Measurements from ENCODE around the gene RHOT1. TPM values are rescaled to one million over a fixed set of nuclear protein-coding genes. Genes with fewer than 3 reads are reported as not detected.

Gene RHOT1
- total RNA-seq, 1 experiment from 2014 or later: 22.3 TPM

DNA sequence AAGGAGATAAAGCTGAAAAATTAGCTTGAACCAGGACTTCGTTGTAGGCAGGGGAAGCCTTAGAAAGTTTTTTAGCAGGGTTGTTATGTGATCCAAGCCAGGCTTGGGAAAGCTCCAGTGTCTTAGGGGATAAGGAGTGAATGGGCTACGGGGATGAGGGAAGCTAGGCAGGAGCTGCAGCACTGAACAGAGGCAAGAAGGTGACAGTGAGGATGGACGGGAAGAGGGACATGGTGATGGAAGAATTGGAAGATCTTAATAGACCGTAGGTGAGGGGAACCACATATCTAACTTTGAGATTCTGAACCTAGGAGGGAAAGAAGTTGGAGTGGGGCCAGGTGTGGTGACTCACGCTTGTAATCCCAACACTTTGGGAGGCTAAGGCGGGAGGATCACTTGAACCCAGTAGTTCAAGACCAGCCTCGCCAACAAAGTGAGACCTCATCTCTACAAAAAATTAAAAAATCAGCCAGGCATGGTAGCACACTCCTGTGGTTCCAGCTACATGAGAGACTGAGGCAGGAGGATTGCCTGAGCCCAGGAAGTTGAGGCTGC is 126.5 kb downstream of the RHOT1 start:
- H3K36me3 ChIP-seq (ENCODE audit: low read depth, low read length): no peaks in the 10 kb centered on the region
- no peak overlapping the region for H3K27ac ChIP-seq (ENCODE audit: low read length)
- no peak overlapping the region for H3K4me3 ChIP-seq (ENCODE audit: low read length)
- ChIA-PET CTCF (no interaction called here), POLR2A (ENCODE audit: unreplicated experiment) (no interaction called here)
- H2AFZ ChIP-seq (ENCODE audit: low read length): no peak overlapping the region
- no TSS peak for BruUV-seq (replicated peaks)
- intact Hi-C loops (cut with micrococcal nuclease): no loop called here
- TF ChIP-seq EZH2phosphoT487 (IDR thresholded peaks at IDR 0.05; ENCODE audit: borderline replicate concordance, low read length) (no peak), EZH2 (IDR thresholded peaks at IDR 0.05; ENCODE audit: low read length, unreplicated experiment) (no peak)
- TF ChIP-seq, protein P1, sequence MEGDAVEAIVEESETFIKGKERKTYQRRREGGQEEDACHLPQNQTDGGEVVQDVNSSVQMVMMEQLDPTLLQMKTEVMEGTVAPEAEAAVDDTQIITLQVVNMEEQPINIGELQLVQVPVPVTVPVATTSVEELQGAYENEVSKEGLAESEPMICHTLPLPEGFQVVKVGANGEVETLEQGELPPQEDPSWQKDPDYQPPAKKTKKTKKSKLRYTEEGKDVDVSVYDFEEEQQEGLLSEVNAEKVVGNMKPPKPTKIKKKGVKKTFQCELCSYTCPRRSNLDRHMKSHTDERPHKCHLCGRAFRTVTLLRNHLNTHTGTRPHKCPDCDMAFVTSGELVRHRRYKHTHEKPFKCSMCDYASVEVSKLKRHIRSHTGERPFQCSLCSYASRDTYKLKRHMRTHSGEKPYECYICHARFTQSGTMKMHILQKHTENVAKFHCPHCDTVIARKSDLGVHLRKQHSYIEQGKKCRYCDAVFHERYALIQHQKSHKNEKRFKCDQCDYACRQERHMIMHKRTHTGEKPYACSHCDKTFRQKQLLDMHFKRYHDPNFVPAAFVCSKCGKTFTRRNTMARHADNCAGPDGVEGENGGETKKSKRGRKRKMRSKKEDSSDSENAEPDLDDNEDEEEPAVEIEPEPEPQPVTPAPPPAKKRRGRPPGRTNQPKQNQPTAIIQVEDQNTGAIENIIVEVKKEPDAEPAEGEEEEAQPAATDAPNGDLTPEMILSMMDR (conservative IDR thresholded peaks at IDR 0.05; ENCODE audit: low read depth, low read length): no peak
- no peak for ATAC-seq
- H3F3A ChIP-seq (ENCODE audit: low read length, unreplicated experiment): no peaks in the 10 kb centered on the region
- H3K4me1 ChIP-seq (ENCODE audit: insufficient read depth, low read length): no peaks in the 10 kb centered on the region
- DNase-seq: no peak
- no peaks in the 10 kb centered on the region for H3K79me2 ChIP-seq (ENCODE audit: low read length)
- H4K20me1 ChIP-seq (ENCODE audit: low read length): no peaks in the 10 kb centered on the region
- no peak overlapping the region for H3K9ac ChIP-seq (ENCODE audit: low read length)
- H3K27me3 ChIP-seq (ENCODE audit: low read length): peaks cover 44% of the 10 kb centered on the region
- H3K9me2 ChIP-seq (replicated peaks; ENCODE audit: low read length): no peaks in the 10 kb centered on the region
- H3K9me3 ChIP-seq (ENCODE audit: low read length): no peaks in the 10 kb centered on the region
- no peak overlapping the region for H3K4me2 ChIP-seq (ENCODE audit: low read length)

DNA sequence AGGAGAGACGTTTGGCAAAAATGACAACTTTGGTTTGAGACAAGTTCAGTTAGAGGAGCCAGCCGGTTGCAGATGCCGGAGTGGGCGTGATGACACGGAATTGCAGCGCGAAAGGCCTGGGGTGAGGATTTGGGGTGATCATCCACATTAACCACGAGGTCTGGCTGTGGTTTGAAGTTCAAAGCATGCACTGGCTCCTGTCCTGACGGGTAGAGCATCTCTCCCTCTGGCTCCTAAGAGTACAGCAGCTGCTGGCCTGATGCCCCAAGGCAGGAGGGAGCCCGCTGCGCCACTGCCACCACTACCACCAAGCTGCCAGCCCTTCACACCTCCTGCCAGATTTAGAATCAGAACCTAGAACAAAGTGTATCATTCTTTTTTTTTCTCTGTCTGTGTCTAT is 127.1 kb downstream of the RHOT1 start:
- no peak overlapping the region for H3K4me3 ChIP-seq (ENCODE audit: low read length)
- H3K27me3 ChIP-seq (ENCODE audit: low read length): peaks cover 38% of the 10 kb centered on the region
- no peaks in the 10 kb centered on the region for H3K9me3 ChIP-seq (ENCODE audit: low read length)
- H3K4me2 ChIP-seq (ENCODE audit: low read length): no peak overlapping the region
- no peaks in the 10 kb centered on the region for H3K36me3 ChIP-seq (ENCODE audit: low read depth, low read length)
- H3F3A ChIP-seq (ENCODE audit: low read length, unreplicated experiment): no peaks in the 10 kb centered on the region
- H3K9ac ChIP-seq (ENCODE audit: low read length): no peak overlapping the region
- no peaks in the 10 kb centered on the region for H3K79me2 ChIP-seq (ENCODE audit: low read length)
- no peaks in the 10 kb centered on the region for H3K9me2 ChIP-seq (replicated peaks; ENCODE audit: low read length)
- H2AFZ ChIP-seq (ENCODE audit: low read length): no peak overlapping the region
- ChIA-PET CTCF (no interaction called here), POLR2A (ENCODE audit: unreplicated experiment) (no interaction called here)
- TF ChIP-seq, protein P1 (conservative IDR thresholded peaks at IDR 0.05; ENCODE audit: low read depth, low read length): no peak
- TF ChIP-seq EZH2phosphoT487 (IDR thresholded peaks at IDR 0.05; ENCODE audit: borderline replicate concordance, low read length) (no peak), EZH2 (IDR thresholded peaks at IDR 0.05; ENCODE audit: low read length, unreplicated experiment) (no peak)
- intact Hi-C loops (cut with micrococcal nuclease): no loop called here
- H3K4me1 ChIP-seq (ENCODE audit: insufficient read depth, low read length): no peaks in the 10 kb centered on the region
- H4K20me1 ChIP-seq (ENCODE audit: low read length): no peaks in the 10 kb centered on the region
- BruUV-seq (replicated peaks): no TSS peak
- ATAC-seq (no peak), DNase-seq (no peak)
- H3K27ac ChIP-seq (ENCODE audit: low read length): no peak overlapping the region

DNA sequence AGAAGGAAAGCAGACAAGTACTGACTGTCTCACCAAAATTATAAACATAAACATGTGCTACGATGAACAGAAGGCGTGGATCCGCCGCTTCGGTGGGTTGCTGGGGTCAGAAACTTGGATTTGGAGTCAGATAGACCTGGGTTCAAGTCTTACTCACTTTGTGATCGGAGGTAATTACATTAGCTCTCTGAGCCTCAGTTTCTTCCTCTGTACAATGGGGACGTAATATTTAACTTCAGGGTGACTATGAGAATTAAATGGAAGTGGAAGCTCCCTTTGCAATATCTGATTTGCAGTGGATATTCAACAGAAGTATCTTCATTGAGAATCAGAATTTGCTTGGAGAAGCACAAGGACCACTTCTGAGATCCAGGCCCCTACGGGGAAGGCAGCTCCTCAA is 129.5 kb downstream of the RHOT1 start:
- Histone ChIP-seq H3K4me1 (ENCODE audit: insufficient read depth, low read length) (peaks cover 6% of the 10 kb centered on the region; the same call in 1 of the 2 replicates), H2AFZ (ENCODE audit: low read length) (no peak overlapping the region), H3K36me3 (ENCODE audit: low read depth, low read length) (no peaks in the 10 kb centered on the region), H3K9me3 (ENCODE audit: low read length) (no peaks in the 10 kb centered on the region), H3K9me2 (replicated peaks; ENCODE audit: low read length) (no peaks in the 10 kb centered on the region), H3F3A (ENCODE audit: low read length, unreplicated experiment) (no peaks in the 10 kb centered on the region), H4K20me1 (ENCODE audit: low read length) (no peaks in the 10 kb centered on the region), H3K4me3 (ENCODE audit: low read length) (no peak overlapping the region), H3K9ac (ENCODE audit: low read length) (no peak overlapping the region), H3K4me2 (ENCODE audit: low read length) (no peak overlapping the region), H3K27me3 (ENCODE audit: low read length) (peaks cover 20% of the 10 kb centered on the region), H3K79me2 (ENCODE audit: low read length) (no peaks in the 10 kb centered on the region), H3K27ac (ENCODE audit: low read length) (no peak overlapping the region)
- intact Hi-C loops (cut with micrococcal nuclease): no loop called here
- ATAC-seq (no peak), DNase-seq (no peak)
- no TSS peak for BruUV-seq (replicated peaks)
- ChIA-PET POLR2A (ENCODE audit: unreplicated experiment) (no interaction called here), CTCF (no interaction called here)
- TF ChIP-seq EZH2phosphoT487 (IDR thresholded peaks at IDR 0.05; ENCODE audit: borderline replicate concordance, low read length): no peak
- TF ChIP-seq EZH2 (IDR thresholded peaks at IDR 0.05; ENCODE audit: low read length, unreplicated experiment): no peak
- TF ChIP-seq, protein P1 (conservative IDR thresholded peaks at IDR 0.05; ENCODE audit: low read depth, low read length): no peak
